H1 (cell line): ENCODE results near the gene DOK1. TPM values are rescaled to one million over a fixed set of nuclear protein-coding genes. Genes with fewer than 3 reads are reported as not detected.

Source experiments
- CTCF ChIA-PET: fragments of 300-600 bp; sonication (Branson Sonifier 250); formaldehyde crosslinking; loops from one replicate; lab custom pipeline; 2021; ENCODE audit not compliant: partially characterized antibody; lab: Charles Lee
- POLR2A ChIA-PET: fragments of 300-600 bp; sonication (Branson Sonifier 250); formaldehyde crosslinking; loops from one replicate; lab custom pipeline; 2021; ENCODE audit warnings: inconsistent platforms; ENCODE audit not compliant: partially characterized antibody; lab: Charles Lee
- DNase-seq, 2 experiments: peaks; one replicate each; pipeline versions ENCODE4 v3.0.0 to v3.0.0-alpha.2; 2010 to 2022; ENCODE audit warnings: low spot score in 2 of 2, low read depth in 1 of 2, mixed read lengths in 1 of 2
- FAIRE-seq: peaks from 2 replicates; lab custom pipeline; 2011; peaks lifted over from hg19 to GRCh38; lab: Jason Lieb, UNC
- H2AFZ ChIP-seq: 2 replicates; pipeline ENCODE4 v1.8.1; 2012; ENCODE audit warnings: low read length, inconsistent platforms
- H2AK5ac ChIP-seq: 2 replicates; pipeline ENCODE4 v1.6.1; 2013; ENCODE audit warnings: low read depth, low read length
- H2BK120ac ChIP-seq: replicated peaks from 2 replicates; pipeline ENCODE3; 2013; ENCODE audit warnings: low read depth, low read length, inconsistent platforms
- H2BK12ac ChIP-seq: 2 replicates; pipeline ENCODE4 v1.6.1; 2013; ENCODE audit warnings: low read depth, low read length
- H2BK15ac ChIP-seq: 2 replicates; pipeline ENCODE4 v1.6.1; 2013; ENCODE audit warnings: low read length
- H2BK20ac ChIP-seq: 2 replicates; pipeline ENCODE4 v1.6.1; 2013; ENCODE audit warnings: low read length
- H2BK5ac ChIP-seq: 2 replicates; pipeline ENCODE4 v1.6.1; 2013; ENCODE audit warnings: low read depth, low read length
- H3K14ac ChIP-seq: 2 replicates; pipeline ENCODE4 v1.6.1; 2013; ENCODE audit warnings: inconsistent platforms; ENCODE audit not compliant: insufficient read length
- H3K18ac ChIP-seq: 2 replicates; pipeline ENCODE4 v1.6.1; 2013; ENCODE audit warnings: low read length; ENCODE audit errors: extremely low read depth
- H3K23ac ChIP-seq: 2 replicates; pipeline ENCODE4 v1.6.1; 2013; ENCODE audit warnings: inconsistent platforms; ENCODE audit not compliant: insufficient read length
- H3K23me2 ChIP-seq: 2 replicates; pipeline ENCODE4 v1.6.1; 2013; ENCODE audit warnings: low read depth, low read length
- H3K27ac ChIP-seq: 2 replicates; pipeline ENCODE4 v1.6.1; 2011; ENCODE audit warnings: low read depth, low read length, inconsistent platforms
- H3K27me3 ChIP-seq, 4 experiments: replicated peaks in 1 of 4; 1 replicate in 1 of 4; 2 replicates in 3 of 4; pipeline versions ENCODE4 v1.6.1 to v1.8.1; 2011 to 2013; ENCODE audit warnings: low read length in 3 of 4, mild to moderate bottlenecking in 3 of 4, inconsistent platforms in 2 of 4, mixed read lengths in 2 of 4, moderate library complexity in 1 of 4; ENCODE audit not compliant: control insufficient read depth in 3 of 4, insufficient read depth in 3 of 4; ENCODE audit errors: extremely low read depth in 1 of 4
- H3K36me3 ChIP-seq, 4 experiments: 2 replicates each; pipeline versions ENCODE4 v1.6.1 to v1.8.1; 2011 to 2013; ENCODE audit warnings: mild to moderate bottlenecking in 4 of 4, low read length in 3 of 4, moderate library complexity in 2 of 4, control low read depth in 1 of 4, inconsistent platforms in 1 of 4; ENCODE audit not compliant: insufficient read depth in 4 of 4, control insufficient read depth in 2 of 4
- H3K4ac ChIP-seq: replicated peaks from 2 replicates; pipeline ENCODE3; 2013; ENCODE audit warnings: low read length, low read depth, mixed read lengths, inconsistent platforms; ENCODE audit not compliant: insufficient read length
- H3K4me1 ChIP-seq, 4 experiments: replicated peaks in 1 of 4; 1 replicate in 1 of 4; 2 replicates in 3 of 4; pipeline versions ENCODE4 v1.6.1 to v1.8.1; 2011 to 2013; ENCODE audit warnings: low read length in 3 of 4, inconsistent platforms in 2 of 4, mixed read lengths in 1 of 4; ENCODE audit not compliant: insufficient read depth in 4 of 4, control insufficient read depth in 3 of 4
- H3K4me2 ChIP-seq, 2 experiments: 2 replicates each; pipeline versions ENCODE4 v1.6.1 to v1.8.1; 2011 to 2013; ENCODE audit warnings: low read depth in 2 of 2, low read length in 2 of 2, control low read depth in 1 of 2, inconsistent platforms in 1 of 2, mild to moderate bottlenecking in 1 of 2; ENCODE audit not compliant: insufficient read depth in 1 of 2
- H3K4me3 ChIP-seq, 4 experiments: fragments of 200-600, 300-600 bp in 1 of 4; sonication (generic), shearing (Covaris generic), sonication (Bioruptor Twin) in 1 of 4; 2 replicates each; pipeline versions ENCODE4 v1.5.1 to v1.8.1; 2011 to 2016; ENCODE audit warnings: low read length in 4 of 4, low read depth in 3 of 4, control low read depth in 2 of 4, inconsistent platforms in 2 of 4, mild to moderate bottlenecking in 2 of 4, mixed read lengths in 1 of 4, moderate library complexity in 1 of 4; ENCODE audit not compliant: insufficient read depth in 2 of 4; ENCODE audit errors: extremely low read depth in 1 of 4
- H3K56ac ChIP-seq: replicated peaks from 2 replicates; pipeline ENCODE3; 2013; ENCODE audit warnings: low read depth, mild to moderate bottlenecking, mixed read lengths, low read length, inconsistent platforms; ENCODE audit not compliant: insufficient read length
- H3K79me1 ChIP-seq: 2 replicates; pipeline ENCODE4 v1.6.1; 2013; ENCODE audit warnings: low read depth, low read length, control low read depth
- H3K79me2 ChIP-seq, 2 experiments: 2 replicates each; pipeline versions ENCODE4 v1.6.1 to v1.8.1; 2012 to 2013; ENCODE audit warnings: low read length in 2 of 2, mild to moderate bottlenecking in 2 of 2, inconsistent platforms in 1 of 2; ENCODE audit not compliant: insufficient read depth in 2 of 2, control insufficient read depth in 1 of 2
- H3K9ac ChIP-seq, 4 experiments: replicated peaks in 1 of 4; 1 replicate in 1 of 4; 2 replicates in 3 of 4; pipeline versions ENCODE4 v1.6.1 to v1.8.1; 2011 to 2013; ENCODE audit warnings: low read depth in 3 of 4, low read length in 3 of 4, control low read depth in 2 of 4, mild to moderate bottlenecking in 2 of 4, moderate library complexity in 2 of 4, inconsistent platforms in 1 of 4; ENCODE audit errors: extremely low read depth in 1 of 4
- H3K9me3 ChIP-seq, 2 experiments: 2 replicates each; pipeline versions ENCODE4 v1.6.1 to v1.8.1; 2012 to 2013; ENCODE audit warnings: mild to moderate bottlenecking in 2 of 2, moderate library complexity in 2 of 2, control low read depth in 1 of 2, inconsistent platforms in 1 of 2, low read depth in 1 of 2, low read length in 1 of 2, mixed read lengths in 1 of 2; ENCODE audit not compliant: insufficient read depth in 2 of 2
- H4K20me1 ChIP-seq, 2 experiments: replicated peaks in 1 of 2; 2 replicates each; pipeline versions ENCODE3 to v1.8.1; 2011 to 2013; ENCODE audit warnings: inconsistent platforms in 2 of 2, low read length in 2 of 2, mild to moderate bottlenecking in 1 of 2; ENCODE audit not compliant: insufficient read depth in 2 of 2, control insufficient read depth in 1 of 2
- H4K5ac ChIP-seq: 2 replicates; pipeline ENCODE4 v1.6.1; 2013; ENCODE audit warnings: low read length, low read depth, mixed read lengths, inconsistent platforms; ENCODE audit not compliant: insufficient read length
- H4K8ac ChIP-seq: 2 replicates; pipeline ENCODE4 v1.8.0; 2013; ENCODE audit warnings: mild to moderate bottlenecking, moderate library complexity, low read length, inconsistent platforms; ENCODE audit not compliant: insufficient read depth; ENCODE audit errors: extremely low read depth
- H4K91ac ChIP-seq: replicated peaks from 2 replicates; pipeline ENCODE3; 2013; ENCODE audit warnings: low read length, mixed read lengths, inconsistent platforms; ENCODE audit not compliant: insufficient read length
- BRCA1 ChIP-seq: IDR thresholded peaks from 2 replicates; pipeline ENCODE4 v1.6.1; 2012; ENCODE audit warnings: low read depth, low read length, improper control_type of control experiment
- CBX8 ChIP-seq: fragments of 300-800, 300-1000 bp; sonication (generic); IDR thresholded peaks from 2 replicates; pipeline ENCODE4 v1.7.1; 2016; ENCODE audit warnings: low read depth, low read length, borderline replicate concordance
- GABPA ChIP-seq: IDR thresholded peaks from 2 replicates; pipeline ENCODE4 v1.6.1; 2011; ENCODE audit warnings: mild to moderate bottlenecking, low read length, moderate library complexity, borderline replicate concordance; ENCODE audit not compliant: insufficient read depth
- RAD21 ChIP-seq, 2 experiments: IDR thresholded peaks in 1 of 2; conservative IDR thresholded peaks in 1 of 2; 2 replicates each; pipeline ENCODE4 v1.6.1; 2011; ENCODE audit warnings: low read depth in 2 of 2, low read length in 2 of 2, improper control_type of control experiment in 1 of 2, inconsistent platforms in 1 of 2, mild to moderate bottlenecking in 1 of 2, moderate library complexity in 1 of 2
- RBBP5 ChIP-seq: IDR thresholded peaks from 2 replicates; pipeline ENCODE4 v1.7.1; 2012; ENCODE audit warnings: low read depth, mild to moderate bottlenecking, inconsistent platforms, low read length, moderate library complexity, borderline replicate concordance
- WGBS, 2 experiments: shearing (Covaris generic) in 1 of 2; methylation state at CpG; one replicate each; pipeline versions ENCODE4 v1.1.6 to v1.1.7; 2013 to 2015; ENCODE audit warnings: low lambda C conversion rate in 2 of 2, mixed read lengths in 2 of 2, inconsistent platforms in 1 of 2, low coverage in 1 of 2, missing lambda C conversion rate in 1 of 2; ENCODE audit not compliant: insufficient replicate concordance in 2 of 2, insufficient coverage in 1 of 2, insufficient read length in 1 of 2; ENCODE audit errors: extremely low coverage in 1 of 2, missing lambda C conversion rate in 1 of 2; 5-methylcytosine and 5-hydroxymethylcytosine counted together
- polyA plus RNA-seq, 7 experiments: library from polyadenylated mRNA; depleted of rRNA in 3 of 7; stranded (reverse) in 5 of 7; unstranded in 2 of 7; fragments of >200 nt in 5 of 7; fragments of 200-250 nt in 2 of 7; gene quantifications; 1 replicate in 5 of 7; 2 replicates in 1 of 7; 4 replicates in 1 of 7; pipeline versions ENCODE4 v1.2.1 to v1.2.3, GENCODE V29; 2011 to 2013; ENCODE audit warnings: missing spikeins in 2 of 7, mixed read lengths in 2 of 7
- total RNA-seq: library from RNA; stranded (reverse); fragmentation: NEBNext Ultra II Directional; extraction: Animal tissue kit (Norgen Biotek cat#: 25700); gene quantifications from 2 replicates; pipeline ENCODE4 v1.2.1, GENCODE V29; 2021

Gene DOK1
- total and polyA plus RNA-seq, 2 of the 8 experiments (the other 6 are each of a cell fraction or from before 2014, with no cell fraction given), result 11.0 to 14.3 TPM

GRCh38 chr2:74585406-74586185 is 31.1 kb downstream of the DOK1 start:
- no peak overlapping the region for H2BK120ac ChIP-seq
- POLR2A ChIA-PET, result interaction anchor here (0.9 to 1.8 kb wide), 4 partner anchors 31 to 86 kb away, joined by 3 to 5 read pairs (median 4); partner anchors contain the start of genes AUP1, HTRA2, LBX2 and PCGF1
- DNase-seq, result no peak
- H3K36me3 ChIP-seq, result no peaks in the 10 kb centered on the region
- no peak overlapping the region for H3K27ac ChIP-seq
- H4K91ac ChIP-seq, result no peak overlapping the region
- H3K79me1 ChIP-seq, result no peaks in the 10 kb centered on the region
- H3K9me3 ChIP-seq, result no peaks in the 10 kb centered on the region
- no peak overlapping the region for H2AFZ ChIP-seq
- peak in 1 of 2 experiments; percentile 7; a peak in 1 of 4 replicates for TF ChIP-seq RAD21 (IDR thresholded peaks at IDR 0.05 in 1 of 2, conservative IDR thresholded peaks at IDR 0.05 in 1 of 2; ENCODE audit: low read depth in 2 of 2, low read length in 2 of 2)
- TF ChIP-seq RBBP5, result no peak
- TF ChIP-seq BRCA1, result no peak
- TF ChIP-seq GABPA, result no peak
- no peak for TF ChIP-seq CBX8
- TF ChIP-seq, all 59 proteins: peak for 1
- no peak overlapping the region for H2BK5ac ChIP-seq
- no peaks in the 10 kb centered on the region for H3K79me2 ChIP-seq
- H3K56ac ChIP-seq, result no peak overlapping the region
- no peaks in the 10 kb centered on the region for H4K20me1 ChIP-seq
- WGBS, 2 experiments, result 75% methylated on average over 4 of the region's 4 CpGs; no CpG with 5 or more reads in 1 of the 2 experiments
- H2BK15ac ChIP-seq, result no peak overlapping the region
- H2AK5ac ChIP-seq, result no peak overlapping the region
- H3K14ac ChIP-seq, result no peak overlapping the region
- CTCF ChIA-PET, result interaction anchor here (0.6 to 12.2 kb wide), 25 partner anchors 10 to 597 kb away, joined by 3 to 158 read pairs (median 6); partner anchors contain the start of genes AUP1, CCDC142, DQX1 and HTRA2
- no peak overlapping the region for H2BK20ac ChIP-seq
- no peaks in the 10 kb centered on the region for H3K27me3 ChIP-seq
- no peak overlapping the region for H3K18ac ChIP-seq
- H3K4me2 ChIP-seq, result no peak overlapping the region
- H4K5ac ChIP-seq, result no peak overlapping the region
- no peak overlapping the region for H3K4me3 ChIP-seq
- H3K9ac ChIP-seq, result no peak overlapping the region
- H3K23me2 ChIP-seq, result no peaks in the 10 kb centered on the region
- H2BK12ac ChIP-seq, result no peak overlapping the region
- no peak overlapping the region for H4K8ac ChIP-seq
- H3K23ac ChIP-seq, result no peak overlapping the region
- peaks cover 0 to 2% (median under 1%) of the 10 kb centered on the region in 4 experiments; a peak in 1 of 7 replicates for H3K4me1 ChIP-seq
- H3K4ac ChIP-seq, result no peak overlapping the region
- FAIRE-seq, result no peak
